HG03196 (cell line): Measurements from ENCODE around the gene LHX3.

ENCODE experiments used
- ATAC-seq: cut with Tn5 transposase; IDR thresholded peaks from one replicate; pipeline ENCODE4 v1.9.1; 2021; ENCODE audit not compliant: unreplicated experiment

The LHX3 gene

DNA sequence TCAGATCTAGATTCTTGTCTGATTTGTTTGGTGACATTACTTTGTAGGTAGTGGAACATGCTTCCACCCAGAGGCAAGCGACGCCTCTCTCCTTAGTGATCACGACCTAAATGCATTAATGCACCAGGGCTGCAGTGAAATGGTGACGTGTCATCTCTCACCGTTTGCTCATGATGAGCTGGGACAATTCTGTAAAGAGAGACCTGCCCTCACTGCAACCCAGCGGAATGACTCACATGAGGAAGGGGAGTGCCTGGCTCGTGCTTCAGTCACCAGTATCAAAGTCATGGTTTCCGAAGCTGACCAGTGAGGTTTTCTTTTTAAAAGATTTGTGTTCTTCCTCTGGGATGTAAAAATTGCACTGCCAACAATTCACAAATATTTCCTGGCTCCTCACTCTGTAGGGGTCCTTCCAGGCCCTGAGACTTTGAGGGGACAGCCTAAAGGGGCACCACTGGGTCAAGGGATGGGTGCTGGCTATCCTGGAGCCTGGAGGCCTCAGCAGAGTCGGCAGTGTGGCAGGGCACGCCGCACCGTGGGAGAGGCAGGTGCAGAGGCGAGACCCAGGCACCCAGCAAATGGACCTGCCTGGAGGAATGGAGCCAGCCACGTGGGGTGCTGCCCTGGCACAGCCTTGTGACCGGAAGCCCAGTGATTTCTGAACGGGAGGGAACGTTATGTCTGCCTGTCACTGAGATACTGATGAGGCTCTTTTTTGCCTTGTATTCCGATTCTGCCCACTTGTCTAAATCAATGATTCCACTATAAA, 23.4 kb upstream of the LHX3 start:
- ATAC-seq, result no peak

- no peak for ATAC-seq
Measured at GRCh38 chr9:136226680-136227407, 21.9 kb upstream of the LHX3 start.

- ATAC-seq, result peak; percentile 42
Measured at GRCh38 chr9:136225748-136226679, 21.1 kb upstream of the LHX3 start.

DNA sequence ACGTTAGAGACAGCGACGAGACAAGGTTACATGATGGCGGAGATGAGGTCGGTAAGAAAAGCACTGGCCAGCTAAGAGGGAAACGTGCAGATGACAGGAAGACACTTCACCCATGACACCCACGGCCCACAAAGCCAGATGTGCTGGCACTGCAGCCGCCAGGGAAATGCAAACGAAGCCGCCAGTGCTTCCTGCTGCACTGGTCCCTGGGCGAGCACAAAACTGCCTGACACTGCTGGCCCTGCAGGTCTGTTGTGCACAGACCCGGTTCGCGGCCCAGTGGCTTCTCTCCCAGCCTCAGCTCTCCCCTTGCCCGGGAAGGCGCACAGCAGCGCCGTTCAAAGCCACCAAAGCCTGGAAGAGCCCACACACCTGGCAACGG, 20.4 kb upstream of the LHX3 start:
- peak; percentile 50 for ATAC-seq

DNA sequence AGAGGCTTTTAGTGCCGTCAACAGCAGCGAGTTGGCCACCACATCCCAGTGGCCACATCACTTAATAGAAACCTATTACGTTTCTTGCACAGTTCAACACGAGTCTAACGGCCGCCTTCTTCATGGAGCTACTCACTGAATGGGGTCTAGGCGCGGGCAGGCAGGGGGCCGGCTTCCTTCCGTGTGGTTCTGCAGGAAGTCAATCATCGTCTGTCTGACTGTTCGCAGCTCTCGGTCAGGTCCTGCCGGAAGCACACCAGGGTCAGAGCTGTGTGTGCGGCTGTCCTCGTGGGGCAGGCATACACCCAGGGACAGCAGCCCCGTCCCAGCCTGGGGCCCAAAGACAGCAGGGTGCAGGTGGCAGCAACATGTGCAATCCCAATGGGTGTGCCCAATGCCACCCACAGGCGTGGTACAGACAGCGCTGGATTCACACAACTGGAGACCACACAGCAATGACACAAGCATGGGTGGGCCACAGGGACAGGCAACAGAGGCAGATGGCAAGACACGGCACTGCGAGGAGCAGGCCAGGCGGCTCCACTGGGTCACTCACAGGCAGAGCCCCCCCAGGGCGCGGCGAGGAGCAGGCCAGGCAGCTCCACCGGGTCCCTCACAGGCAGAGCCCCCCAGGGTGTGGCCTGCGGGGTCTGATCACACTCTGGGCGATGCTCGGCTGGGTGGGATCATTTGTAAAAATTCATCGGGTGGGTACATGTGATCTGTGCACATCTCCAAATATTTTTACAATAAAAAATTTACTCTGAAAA, 19.1 kb upstream of the LHX3 start:
- ATAC-seq, result no peak

DNA sequence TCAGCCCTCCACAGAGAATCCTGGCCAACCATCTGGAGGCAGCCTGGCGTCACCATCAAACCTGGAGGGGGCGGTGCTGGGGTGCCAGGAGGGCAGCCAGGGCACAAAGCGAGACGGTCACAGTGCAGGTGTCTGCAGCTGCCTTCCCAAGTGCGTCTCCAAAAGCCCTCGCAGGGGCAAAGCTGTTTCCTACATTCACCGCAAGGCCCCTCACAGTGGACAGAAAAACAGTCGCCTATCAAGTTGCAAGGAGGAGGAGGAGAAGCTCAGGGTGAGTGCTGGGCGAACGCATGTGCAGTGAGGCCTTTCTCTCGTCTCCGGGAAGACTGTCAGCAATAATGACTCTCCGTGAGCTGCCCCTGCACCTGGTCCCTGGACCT, 18.0 kb upstream of the LHX3 start:
- ATAC-seq, result no peak

DNA sequence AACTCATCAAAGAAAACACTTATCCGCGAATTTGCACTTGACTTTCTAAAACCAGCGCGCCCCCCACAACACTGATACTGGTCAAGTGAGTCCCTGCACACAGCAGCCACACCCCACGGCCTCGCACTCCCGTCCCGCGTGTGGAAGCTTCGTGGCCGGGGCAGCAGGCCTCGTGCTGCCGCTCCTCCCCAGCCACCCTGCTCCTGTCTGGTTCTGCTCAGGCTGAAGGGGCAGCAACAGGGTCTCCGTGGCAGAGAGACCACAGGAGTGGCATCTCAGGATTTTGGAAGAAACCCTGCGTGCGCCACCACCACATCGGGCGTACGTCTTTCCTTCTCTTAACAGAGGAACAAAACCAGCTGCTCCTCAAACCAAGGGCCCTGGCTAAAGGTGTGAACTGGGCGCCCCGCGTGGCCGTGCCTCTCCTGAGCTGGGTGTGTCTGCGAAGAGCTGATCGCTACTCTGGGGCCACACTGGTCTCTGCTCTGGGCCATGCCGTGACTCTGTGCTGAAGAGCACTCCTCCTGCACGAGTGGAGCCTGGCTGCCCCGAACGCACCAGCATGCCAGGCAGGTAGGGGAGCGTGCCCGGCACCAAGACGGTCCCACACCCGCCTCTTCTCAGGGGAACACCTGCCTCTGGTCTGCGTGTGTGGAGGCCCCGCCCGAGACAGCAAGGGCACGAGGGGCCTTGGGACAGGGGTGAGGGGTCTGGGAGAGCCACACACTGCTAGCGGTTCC, 17.4 kb upstream of the LHX3 start:
- ATAC-seq, result no peak

- ATAC-seq, result no peak
Measured at GRCh38 chr9:136220017-136220729, 15.2 kb upstream of the LHX3 start.

GRCh38 chr9:136219276-136219675, 14.3 kb upstream of the LHX3 start:
- no peak for ATAC-seq

GRCh38 chr9:136218673-136219072, 13.7 kb upstream of the LHX3 start:
- no peak for ATAC-seq

DNA sequence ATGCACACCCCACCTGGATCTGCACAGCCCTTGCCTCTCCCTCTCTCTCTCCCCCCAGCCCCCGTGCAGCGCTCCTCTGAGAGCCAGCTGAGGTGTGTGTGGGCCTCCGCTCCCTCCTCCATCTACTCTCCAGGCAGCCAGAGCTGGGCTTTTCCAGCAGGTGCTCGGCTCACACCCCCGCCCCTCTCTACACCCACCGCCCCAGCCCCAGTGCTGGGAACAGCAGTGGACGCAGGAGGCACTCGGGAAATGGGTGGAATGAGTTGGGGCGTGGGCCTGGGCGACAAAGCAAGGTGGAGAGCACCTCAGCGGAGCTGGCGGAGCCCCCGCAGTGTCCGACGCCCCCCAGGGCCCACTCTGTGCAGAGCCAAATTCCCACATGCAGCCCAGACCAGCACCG, 13.3 kb upstream of the LHX3 start:
- no peak for ATAC-seq

GRCh38 chr9:136216541-136217244, 11.8 kb upstream of the LHX3 start:
- no peak for ATAC-seq

DNA sequence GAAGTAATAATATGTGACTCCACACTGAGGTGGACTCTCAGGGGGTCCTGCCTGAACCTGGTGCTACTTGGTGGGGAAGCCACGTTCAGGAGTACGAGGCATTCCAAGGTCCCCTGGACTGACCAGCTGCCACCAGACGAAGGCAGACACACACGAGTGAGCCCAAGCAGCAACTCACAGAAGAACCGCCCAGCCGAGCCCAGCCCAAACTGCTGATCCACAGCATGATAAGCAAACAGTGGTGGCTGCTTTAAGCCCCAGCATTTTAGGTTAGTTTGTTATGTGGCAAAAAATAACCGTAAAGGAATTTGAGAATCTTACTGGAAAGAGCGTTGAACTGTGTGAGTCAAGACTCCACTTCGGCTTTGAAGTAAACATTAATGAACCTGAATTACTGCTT, 8.8 kb upstream of the LHX3 start:
- no peak for ATAC-seq

GRCh38 chr9:136212345-136212950, 7.5 kb upstream of the LHX3 start:
- no peak for ATAC-seq

DNA sequence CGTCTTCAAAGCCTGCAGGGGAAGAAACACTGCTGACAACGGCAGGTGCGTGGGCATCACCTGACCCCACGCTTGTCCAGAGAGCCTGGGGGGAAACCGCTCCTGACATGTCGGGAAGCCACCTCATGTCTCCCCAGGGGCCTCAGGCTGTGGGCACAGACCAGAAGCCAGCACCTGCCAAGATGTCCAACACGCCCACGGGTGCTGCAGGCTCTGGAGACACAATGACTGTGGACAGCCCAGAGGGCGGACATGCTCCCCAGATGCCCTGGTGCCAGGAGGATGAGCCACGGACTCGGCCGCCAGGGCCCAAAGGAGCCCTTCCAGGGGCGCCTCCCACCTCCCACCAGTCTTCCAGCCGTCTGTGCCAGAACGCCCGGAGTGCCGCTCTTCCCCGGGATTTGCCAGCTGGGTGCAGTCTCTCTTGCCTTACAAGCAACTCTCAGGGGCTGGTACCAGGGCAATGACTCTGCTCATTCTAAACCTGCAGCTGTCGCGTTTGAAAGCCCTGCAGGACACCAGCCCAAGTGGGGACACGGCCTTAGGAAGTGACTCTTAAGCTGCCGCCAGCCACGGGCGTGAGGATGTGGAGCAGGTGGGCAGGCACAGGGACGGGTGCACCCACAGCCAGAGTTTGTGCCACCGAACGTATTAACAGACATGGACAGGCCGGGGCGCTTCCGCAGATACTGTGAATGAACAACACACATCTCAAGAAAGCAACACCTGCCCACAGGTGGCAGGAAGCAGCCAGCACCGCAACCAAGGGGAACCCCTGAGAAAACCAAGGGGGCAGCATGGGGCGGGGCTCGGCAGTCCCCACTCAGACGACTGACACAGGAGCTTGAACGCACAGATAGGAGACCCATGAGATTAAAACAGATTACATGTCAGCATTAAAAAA, 6.8 kb upstream of the LHX3 start:
- no peak for ATAC-seq

DNA sequence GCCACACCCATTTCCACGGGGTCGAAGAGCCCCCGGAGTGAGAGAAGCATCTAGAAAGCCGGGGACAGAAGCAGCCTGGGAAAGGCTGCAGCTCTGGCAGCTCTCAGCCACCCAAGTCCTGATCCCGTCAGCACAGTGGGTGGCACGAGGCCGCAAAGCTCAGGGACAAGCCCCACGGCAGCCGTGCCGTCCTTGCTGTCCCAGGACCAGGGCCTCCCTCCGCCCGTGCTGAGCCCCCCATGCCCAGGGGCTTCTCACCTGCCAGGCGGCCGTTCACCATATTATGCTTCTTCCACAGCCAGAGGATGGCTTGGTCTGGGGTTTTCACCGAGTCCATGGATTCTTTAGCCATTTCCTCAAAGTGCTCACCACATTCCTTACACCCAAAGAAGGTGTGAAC, 6.1 kb upstream of the LHX3 start:
- no peak for ATAC-seq

GRCh38 chr9:136210276-136210675, 5.3 kb upstream of the LHX3 start:
- no peak for ATAC-seq
